SJSA1 (cell line): ENCODE measurements around the gene YBX1. TPM values are rescaled to one million over a fixed set of nuclear protein-coding genes. Genes with fewer than 3 reads are reported as not detected.
"Not testable (repeated sequence)": the region's sequence is repeated elsewhere in the genome, so short reads cannot be mapped to it uniquely, and the experiment has no call there.

ENCODE experiments used
- DNase-seq, 2 experiments: peaks; one replicate each; pipeline ENCODE4 v3.0.0-alpha.2; 2015 to 2020; ENCODE audit warnings: low spot score in 2 of 2, low read depth in 1 of 2
- H3K27ac ChIP-seq: fragments of 250-450 bp; sonication (Bioruptor Pico); 2 replicates; pipeline ENCODE4 v1.5.1; 2020; ENCODE audit warnings: mild to moderate bottlenecking, moderate library complexity
- H3K27me3 ChIP-seq: fragments of 250-450 bp; sonication (Bioruptor Pico); replicated peaks from 2 replicates; pipeline ENCODE4 v1.5.1; 2020; ENCODE audit warnings: mild to moderate bottlenecking, moderate library complexity
- H3K36me3 ChIP-seq: fragments of 250-450 bp; sonication (Bioruptor Pico); 2 replicates; pipeline ENCODE4 v1.5.1; 2020; ENCODE audit warnings: mild to moderate bottlenecking
- H3K4me1 ChIP-seq: fragments of 250-450 bp; sonication (Bioruptor Pico); replicated peaks from 2 replicates; pipeline ENCODE4 v1.6.1; 2021; ENCODE audit warnings: mild to moderate bottlenecking
- H3K4me3 ChIP-seq: fragments of 250-450 bp; sonication (Bioruptor Pico); 2 replicates; pipeline ENCODE4 v1.5.1; 2020; ENCODE audit warnings: mild to moderate bottlenecking
- H3K9me3 ChIP-seq: fragments of 250-450 bp; sonication (Bioruptor Pico); replicated peaks from 2 replicates; pipeline ENCODE4 v1.5.1; 2020; ENCODE audit warnings: mild to moderate bottlenecking
- total RNA-seq: library from RNA; depleted of rRNA; stranded (reverse); fragments of >200 nt; shearing (Covaris generic); gene quantifications from 2 replicates; pipeline ENCODE4 v1.2.3, GENCODE V29; 2014

The YBX1 gene
- total RNA-seq, 1 experiment from 2014 or later: 1,346 TPM

DNA sequence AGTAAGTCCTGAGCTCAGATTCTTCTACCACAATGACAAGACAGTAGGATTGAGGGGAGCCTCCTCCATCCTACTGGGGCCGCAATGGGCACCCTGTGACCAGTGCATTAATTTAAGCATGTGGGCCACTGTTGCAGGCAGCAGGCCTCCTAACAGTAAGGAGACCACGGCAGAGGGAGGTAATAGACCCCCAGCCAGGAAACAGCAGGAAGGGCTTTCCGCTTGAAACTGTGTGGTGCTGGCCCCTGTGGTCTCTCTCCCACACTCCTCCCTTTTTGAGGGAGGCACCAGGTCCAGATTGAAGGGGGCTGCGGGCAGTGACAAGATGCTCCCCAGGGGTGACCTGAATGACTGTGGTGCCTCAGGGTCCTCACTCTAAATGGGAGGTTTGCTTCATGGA lies 59.5 kb downstream of the YBX1 start:
- no peak overlapping the region for H3K27ac ChIP-seq
- H3K36me3 ChIP-seq: peaks cover 14% of the 10 kb centered on the region
- H3K4me1 ChIP-seq: no peaks in the 10 kb centered on the region
- DNase-seq: no peak
- no peaks in the 10 kb centered on the region for H3K9me3 ChIP-seq
- H3K27me3 ChIP-seq: no peaks in the 10 kb centered on the region
- H3K4me3 ChIP-seq: no peak overlapping the region

DNA sequence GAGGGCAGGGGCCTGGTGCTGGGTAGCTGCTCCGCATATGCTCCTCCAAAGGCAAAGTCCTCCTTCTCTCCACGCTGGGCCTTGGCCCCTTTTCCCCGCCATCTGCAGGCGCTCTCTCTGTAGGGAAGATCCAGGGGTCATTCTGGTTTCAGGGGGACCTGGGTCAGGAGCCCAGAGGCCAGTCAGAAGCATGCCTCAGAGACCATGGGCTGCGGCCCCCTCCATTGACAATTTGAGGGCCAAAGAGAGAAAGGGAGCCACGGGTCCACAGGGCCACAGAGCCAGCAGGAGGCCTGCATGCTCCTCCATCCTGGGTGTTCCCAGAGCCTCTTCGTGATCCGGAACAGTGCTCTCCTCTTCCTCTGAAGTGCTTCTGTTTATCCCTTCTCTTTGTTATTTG lies 59.9 kb downstream of the YBX1 start:
- Histone ChIP-seq H3K27ac (no peak overlapping the region), H3K36me3 (peaks cover 18% of the 10 kb centered on the region), H3K4me3 (no peak overlapping the region), H3K4me1 (no peaks in the 10 kb centered on the region), H3K9me3 (no peaks in the 10 kb centered on the region), H3K27me3 (no peaks in the 10 kb centered on the region)
- no peak for DNase-seq

DNA sequence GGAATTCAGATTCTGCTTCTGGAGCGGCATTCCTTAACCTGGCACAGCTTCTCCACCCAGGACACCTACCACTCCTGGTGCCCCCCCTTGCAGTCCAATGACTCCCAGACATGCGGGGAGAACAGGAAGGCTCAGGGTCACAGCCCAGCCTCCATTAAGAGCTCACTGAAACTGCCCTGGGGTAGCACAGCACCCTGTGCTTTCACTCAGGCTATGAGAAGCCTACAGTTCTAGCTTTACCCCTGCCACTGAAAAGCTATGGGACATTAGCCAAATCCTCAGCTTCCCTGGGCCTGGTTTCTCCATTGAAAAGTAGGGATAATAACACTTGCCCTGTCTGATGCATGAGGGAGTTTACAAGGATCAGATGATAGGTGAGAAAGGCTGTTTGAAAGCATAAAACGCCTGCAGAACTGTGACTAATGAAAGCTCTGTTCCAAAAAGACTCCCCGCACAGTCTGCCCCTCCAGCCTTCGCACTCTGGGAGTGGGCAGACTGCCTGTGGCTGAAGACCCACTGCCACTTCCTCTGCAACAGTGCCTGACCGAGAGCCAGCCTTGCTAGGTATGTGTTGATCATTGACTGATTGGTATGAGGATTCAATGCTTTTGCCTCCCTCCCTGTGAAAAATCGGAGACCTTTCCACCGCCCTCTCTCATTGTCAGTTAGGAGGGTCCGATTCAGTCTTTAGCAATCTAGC lies 60.5 kb downstream of the YBX1 start:
- H3K9me3 ChIP-seq: no peaks in the 10 kb centered on the region
- H3K27me3 ChIP-seq: no peaks in the 10 kb centered on the region
- H3K4me1 ChIP-seq: no peaks in the 10 kb centered on the region
- H3K4me3 ChIP-seq: no peak overlapping the region
- no peak for DNase-seq
- no peak overlapping the region for H3K27ac ChIP-seq
- peaks cover 24% of the 10 kb centered on the region for H3K36me3 ChIP-seq

DNA sequence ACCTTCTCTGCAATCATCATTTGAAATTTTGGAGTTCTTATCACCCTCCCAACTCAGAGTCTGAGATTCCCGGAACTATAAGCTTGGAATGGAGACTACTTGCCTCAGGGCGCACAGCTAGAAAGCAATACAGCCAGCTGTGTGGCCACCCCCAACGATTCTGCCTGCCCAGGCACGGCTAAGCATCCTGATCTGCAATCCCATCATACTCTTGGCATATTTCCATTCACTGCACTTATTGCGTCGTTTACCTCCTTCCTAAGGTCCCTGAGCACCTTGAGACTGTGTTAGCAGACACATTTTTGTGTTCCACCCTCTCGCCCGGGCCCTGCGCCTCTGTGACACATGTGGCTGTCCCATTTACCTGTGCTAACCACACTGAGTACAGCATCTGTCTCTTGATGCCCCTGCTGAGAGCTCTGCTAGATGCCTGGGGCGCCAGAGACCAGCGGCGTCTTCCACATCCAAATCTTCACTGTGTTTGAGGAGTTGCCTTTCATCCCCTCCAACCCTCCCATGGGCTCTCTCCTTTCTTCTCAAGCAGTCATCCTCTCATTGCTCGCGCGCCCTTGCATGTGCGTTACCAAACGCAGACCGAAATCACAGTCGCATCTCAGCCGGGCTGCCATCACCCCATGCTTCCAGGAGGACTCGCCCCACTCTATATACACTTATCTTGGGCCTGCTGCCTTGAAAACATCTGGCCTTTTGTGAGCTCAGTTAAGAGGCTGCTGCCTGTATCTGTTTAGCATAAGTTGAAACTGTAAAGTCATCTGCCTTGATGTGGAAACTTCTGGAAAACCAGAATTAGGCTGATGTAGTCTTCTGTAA lies 61.3 kb downstream of the YBX1 start:
- Histone ChIP-seq H3K4me1 (no peaks in the 10 kb centered on the region), H3K36me3 (peaks cover 32% of the 10 kb centered on the region), H3K9me3 (no peaks in the 10 kb centered on the region), H3K4me3 (no peak overlapping the region), H3K27ac (no peak overlapping the region), H3K27me3 (no peaks in the 10 kb centered on the region)
- DNase-seq: no peak

DNA sequence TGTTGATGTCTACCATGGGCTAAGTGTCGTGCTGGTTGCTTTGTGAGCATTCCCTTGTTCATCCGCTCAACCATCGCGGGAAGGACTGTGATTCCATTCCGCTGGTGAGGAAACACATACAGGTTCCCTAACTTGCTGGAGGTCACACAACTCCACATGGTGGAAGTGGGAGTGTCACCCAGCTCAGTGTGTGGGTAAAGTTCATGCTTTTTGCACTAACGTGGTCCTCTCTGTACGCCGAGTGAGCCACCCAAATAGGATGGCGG lies 61.9 kb downstream of the YBX1 start:
- H3K27me3 ChIP-seq: no peaks in the 10 kb centered on the region
- H3K27ac ChIP-seq: no peak overlapping the region
- no peaks in the 10 kb centered on the region for H3K9me3 ChIP-seq
- H3K4me3 ChIP-seq: no peak overlapping the region
- DNase-seq: no peak
- peaks cover 38% of the 10 kb centered on the region for H3K36me3 ChIP-seq
- H3K4me1 ChIP-seq: no peaks in the 10 kb centered on the region

DNA sequence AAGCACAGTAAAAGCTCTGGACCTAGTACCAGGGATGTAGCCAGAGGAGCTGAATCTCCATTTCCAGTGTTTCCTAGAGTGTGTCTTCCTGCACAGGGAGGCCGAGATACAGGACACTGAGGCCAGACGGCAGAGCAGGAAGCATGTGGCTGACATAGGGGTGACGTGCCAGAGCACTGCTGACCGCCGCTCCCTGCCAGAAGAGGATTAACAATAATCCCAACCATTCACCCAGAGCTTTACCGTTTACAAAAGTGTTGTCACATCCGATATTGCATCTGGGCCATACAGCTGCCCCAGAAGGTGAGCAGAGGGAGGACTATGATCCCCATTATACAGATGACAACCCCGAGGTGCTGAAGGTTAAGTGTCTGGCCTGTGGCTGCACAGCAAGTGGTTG lies 63.6 kb downstream of the YBX1 start:
- Histone ChIP-seq H3K4me1 (no peaks in the 10 kb centered on the region), H3K9me3 (no peaks in the 10 kb centered on the region), H3K27me3 (no peaks in the 10 kb centered on the region), H3K4me3 (no peak overlapping the region), H3K36me3 (peaks cover 50% of the 10 kb centered on the region), H3K27ac (no peak overlapping the region)
- peak in 1 of 2 experiments; percentile 27 for DNase-seq

DNA sequence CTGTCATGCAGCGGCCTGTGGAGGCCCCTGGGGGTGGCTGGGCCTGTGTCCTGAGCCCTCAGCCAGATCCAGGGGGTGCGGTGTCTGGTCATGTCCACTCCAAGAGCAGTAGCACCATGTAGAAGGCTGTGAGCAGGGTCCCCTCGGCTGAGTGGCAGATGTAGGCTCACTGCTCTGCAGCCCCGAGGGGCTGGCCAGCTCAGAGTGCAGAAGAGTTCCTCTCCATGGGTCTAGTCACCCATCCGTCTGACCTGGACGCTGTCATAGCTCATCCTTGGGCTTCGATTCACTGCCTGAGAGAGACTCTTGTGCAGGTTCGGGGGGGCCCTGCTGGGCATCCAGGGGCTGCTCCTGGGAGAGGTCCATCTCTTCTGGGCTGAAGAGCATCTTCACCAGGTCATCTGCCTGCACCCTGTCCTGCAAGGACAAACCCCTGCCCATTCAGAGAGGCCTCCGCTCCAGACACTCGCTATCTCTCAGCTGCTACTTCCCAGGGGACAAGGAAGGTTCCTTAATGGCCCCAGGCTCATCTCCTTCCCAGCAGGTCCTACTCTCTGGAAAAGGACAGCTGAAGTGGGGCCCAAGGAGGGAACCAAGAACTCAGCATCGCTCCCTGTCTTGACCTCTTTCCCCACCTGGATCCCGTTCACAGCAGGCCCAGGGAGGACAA lies 64.4 kb downstream of the YBX1 start:
- Histone ChIP-seq H3K27me3 (no peaks in the 10 kb centered on the region), H3K4me3 (no peak overlapping the region), H3K4me1 (no peaks in the 10 kb centered on the region), H3K9me3 (no peaks in the 10 kb centered on the region), H3K36me3 (peaks cover 51% of the 10 kb centered on the region), H3K27ac (no peak overlapping the region)
- DNase-seq: peak in 1 of 2 experiments; percentile 33

DNA sequence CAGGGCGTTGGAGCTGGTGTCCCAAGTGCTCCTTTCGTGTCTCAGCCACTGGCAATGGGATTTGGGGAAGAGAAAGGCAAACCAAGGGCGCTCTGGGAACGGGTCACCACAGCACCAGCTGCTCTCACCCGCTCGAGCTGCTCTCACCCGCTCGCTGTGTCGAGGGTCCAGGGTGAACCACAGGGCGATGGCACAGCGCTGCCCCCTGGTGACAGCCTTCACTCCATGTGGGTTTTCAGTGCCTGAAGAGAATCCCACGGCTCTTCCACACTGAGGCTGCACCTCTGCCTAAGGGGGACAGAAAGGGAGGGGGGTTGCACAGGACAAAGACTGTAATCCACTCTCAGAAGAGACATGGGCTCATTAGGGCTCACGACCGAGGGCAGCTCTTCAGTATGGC lies 64.9 kb downstream of the YBX1 start:
- Histone ChIP-seq H3K4me1 (no peaks in the 10 kb centered on the region), H3K27ac (no peak overlapping the region), H3K4me3 (no peak overlapping the region), H3K27me3 (no peaks in the 10 kb centered on the region), H3K36me3 (peaks cover 57% of the 10 kb centered on the region), H3K9me3 (no peaks in the 10 kb centered on the region)
- peak in 1 of 2 experiments; percentile 23 for DNase-seq

DNA sequence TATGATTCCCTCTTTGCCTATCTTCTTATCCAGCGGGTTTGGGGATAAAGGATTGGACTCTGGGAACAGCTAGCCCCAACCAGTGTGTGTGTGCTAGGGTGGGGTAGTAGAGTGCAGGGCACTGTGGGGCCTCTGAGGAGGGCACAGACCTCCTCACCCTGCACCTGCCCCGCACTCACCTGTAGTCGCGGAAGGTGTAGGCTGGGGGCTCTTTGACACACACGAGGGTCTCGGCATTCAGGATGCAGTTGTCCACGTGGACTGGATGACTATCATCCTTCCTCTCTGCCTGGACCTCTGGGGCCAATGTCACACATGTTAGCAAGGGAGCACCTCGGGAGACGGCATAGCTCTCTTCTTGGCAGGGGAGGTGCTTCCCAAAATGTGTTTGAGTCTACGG lies 65.8 kb downstream of the YBX1 start:
- Histone ChIP-seq H3K36me3 (peaks cover 66% of the 10 kb centered on the region), H3K27ac (no peak overlapping the region), H3K9me3 (no peaks in the 10 kb centered on the region), H3K27me3 (no peaks in the 10 kb centered on the region), H3K4me1 (no peaks in the 10 kb centered on the region), H3K4me3 (no peak overlapping the region)
- no peak for DNase-seq

DNA sequence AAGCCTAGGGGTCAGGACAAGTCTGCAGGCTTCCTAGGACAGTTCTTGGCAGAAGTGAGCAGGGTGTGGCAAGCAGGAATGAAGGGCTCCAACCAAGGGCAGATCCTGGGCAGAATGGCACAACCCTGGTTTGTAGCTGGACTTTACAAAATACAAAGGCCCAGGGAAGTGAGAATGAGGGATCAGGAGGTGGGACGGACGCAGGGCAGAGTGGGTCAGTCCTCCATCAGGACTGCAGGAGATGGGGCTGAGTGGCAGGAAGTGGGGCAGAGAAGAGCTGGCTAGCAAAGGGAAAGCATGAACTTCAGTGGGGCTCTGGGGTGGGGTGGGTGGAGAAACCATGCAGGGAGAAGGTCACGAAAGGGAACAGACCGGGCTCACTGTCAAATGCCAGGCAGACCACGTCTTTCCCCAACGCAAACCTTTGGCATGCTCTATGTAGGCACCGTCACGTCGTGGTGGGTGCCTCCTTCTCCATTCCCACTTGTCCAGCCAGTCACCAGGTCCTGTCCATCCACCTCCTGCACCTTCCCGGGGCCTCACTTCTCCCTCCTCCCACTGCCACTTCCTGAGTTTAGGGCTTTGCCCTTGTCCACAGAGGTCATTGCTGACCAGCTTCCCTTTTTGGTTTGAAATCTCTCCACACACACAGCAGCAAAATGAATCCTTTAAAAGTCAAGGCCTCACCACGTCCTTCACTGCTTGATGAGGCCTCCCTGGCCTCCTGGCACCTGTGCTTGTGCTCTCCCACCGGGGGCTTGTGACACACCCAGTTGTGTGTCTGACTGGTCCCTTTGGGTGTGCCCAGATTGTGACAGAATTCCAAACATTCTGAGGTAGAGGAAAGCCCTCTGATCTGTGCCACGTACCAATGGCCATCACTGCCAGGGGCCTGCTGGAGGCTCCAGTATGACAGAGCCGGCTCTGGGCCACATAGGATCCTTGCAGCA lies 66.5 kb downstream of the YBX1 start:
- Histone ChIP-seq H3K36me3 (peaks cover 73% of the 10 kb centered on the region), H3K27me3 (no peaks in the 10 kb centered on the region), H3K4me1 (peaks cover 4% of the 10 kb centered on the region), H3K27ac (no peak overlapping the region), H3K9me3 (no peaks in the 10 kb centered on the region), H3K4me3 (no peak overlapping the region)
- DNase-seq: no peak

DNA sequence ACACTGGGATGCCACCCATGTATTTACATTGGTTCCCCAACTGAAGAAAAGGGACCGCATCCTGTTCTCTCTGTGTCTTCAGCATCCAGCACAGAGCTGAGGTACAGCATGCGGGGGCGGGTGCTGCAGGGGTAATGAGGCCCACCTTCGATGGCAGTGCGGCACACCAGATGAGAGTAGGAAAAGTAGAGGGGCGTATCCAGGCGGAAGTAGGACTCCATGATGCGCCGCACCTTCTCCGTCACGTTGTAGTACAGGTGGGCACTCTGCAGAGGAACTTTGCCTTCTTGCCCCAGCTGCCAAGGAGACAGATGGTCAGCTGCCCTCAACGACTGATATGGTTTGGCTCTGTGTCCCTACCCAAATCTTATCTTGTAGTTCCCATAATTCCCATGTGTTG lies 67.8 kb downstream of the YBX1 start:
- Histone ChIP-seq H3K27ac (no peak overlapping the region), H3K4me3 (no peak overlapping the region), H3K9me3 (no peaks in the 10 kb centered on the region), H3K36me3 (peaks cover 86% of the 10 kb centered on the region), H3K4me1 (peaks cover 4% of the 10 kb centered on the region), H3K27me3 (no peaks in the 10 kb centered on the region)
- no peak for DNase-seq

DNA sequence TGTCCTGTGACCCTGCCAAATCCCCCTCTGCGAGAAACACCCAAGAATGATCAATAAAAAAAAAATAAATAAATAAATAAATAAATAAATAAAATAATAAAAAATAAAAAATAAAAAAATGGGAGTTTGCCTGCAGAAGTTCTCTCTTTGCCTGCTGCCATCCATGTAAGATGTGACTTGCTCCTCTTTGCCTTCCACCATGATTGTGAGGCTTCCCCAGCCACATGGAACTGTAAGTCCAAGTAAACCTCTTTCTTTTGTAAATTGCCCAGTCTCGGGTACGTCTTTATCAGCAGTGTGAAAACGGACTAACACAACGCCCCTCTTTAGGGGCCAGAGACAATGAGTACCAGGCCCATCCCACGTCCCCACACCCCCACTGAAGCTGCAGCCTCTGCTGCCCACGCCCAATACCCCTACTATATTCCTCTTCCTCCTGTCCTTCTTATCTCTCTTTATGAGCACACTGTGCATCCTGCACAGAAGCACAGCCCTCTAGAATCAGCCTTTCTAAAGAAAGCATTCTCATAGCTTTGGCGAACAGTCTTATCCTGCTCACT lies 69.4 kb downstream of the YBX1 start:
- not testable (repeated sequence) for H3K27ac ChIP-seq, H3K27me3 ChIP-seq, H3K4me3 ChIP-seq, H3K9me3 ChIP-seq, H3K4me1 ChIP-seq
- peak in 1 of 2 experiments; percentile 11 for DNase-seq
- H3K36me3 ChIP-seq: peaks cover 89% of the 10 kb centered on the region

DNA sequence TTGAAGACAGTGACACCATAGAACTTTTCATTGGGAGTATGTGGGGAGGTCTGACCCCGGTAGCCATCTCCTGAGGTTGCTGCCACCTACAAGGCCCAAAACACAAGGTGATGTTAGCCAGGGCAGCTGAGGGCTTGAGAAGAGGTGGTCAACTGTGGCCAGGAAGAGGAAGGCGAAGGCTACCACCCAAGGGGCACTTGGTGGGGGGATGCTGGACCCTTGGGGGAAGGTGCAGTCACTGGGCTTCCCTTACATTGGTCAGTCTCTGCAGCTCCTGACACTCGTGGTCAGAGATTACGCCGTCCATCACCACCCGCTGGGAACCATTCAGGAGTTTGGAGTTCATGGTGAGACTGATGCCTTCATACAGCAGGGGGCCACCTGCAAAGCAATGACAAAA lies 70.1 kb downstream of the YBX1 start:
- DNase-seq: peak in 1 of 2 experiments; percentile 33
- no peak overlapping the region; the same call in 1 of the 2 replicates for H3K27ac ChIP-seq
- H3K4me3 ChIP-seq: no peak overlapping the region
- H3K9me3 ChIP-seq: no peaks in the 10 kb centered on the region
- no peaks in the 10 kb centered on the region for H3K27me3 ChIP-seq
- peaks cover 4% of the 10 kb centered on the region for H3K4me1 ChIP-seq
- peaks cover 89% of the 10 kb centered on the region for H3K36me3 ChIP-seq
